ENCODE data around the gene ERC1.

DNA sequence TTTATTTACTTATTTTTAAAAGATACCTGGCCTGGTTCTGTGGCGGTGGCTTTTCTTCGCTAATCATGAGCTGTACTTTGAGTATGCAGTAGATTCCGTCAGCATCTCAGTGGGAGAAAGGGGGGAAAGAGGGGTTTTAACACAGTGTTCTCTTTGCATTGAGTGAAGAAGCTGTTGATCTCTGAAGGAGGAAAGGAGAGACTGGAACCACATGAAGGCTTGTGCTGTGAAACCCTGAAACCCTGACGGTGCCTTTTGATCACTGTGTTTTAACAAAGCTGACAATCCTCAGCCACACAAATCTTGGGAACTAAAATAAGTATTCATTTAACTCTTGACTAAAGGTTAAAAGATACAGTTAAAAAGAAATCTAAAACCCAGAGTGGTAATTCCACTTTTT, 353.2 kb downstream of the ERC1 start:
- TF ChIP-seq, protein P1, sequence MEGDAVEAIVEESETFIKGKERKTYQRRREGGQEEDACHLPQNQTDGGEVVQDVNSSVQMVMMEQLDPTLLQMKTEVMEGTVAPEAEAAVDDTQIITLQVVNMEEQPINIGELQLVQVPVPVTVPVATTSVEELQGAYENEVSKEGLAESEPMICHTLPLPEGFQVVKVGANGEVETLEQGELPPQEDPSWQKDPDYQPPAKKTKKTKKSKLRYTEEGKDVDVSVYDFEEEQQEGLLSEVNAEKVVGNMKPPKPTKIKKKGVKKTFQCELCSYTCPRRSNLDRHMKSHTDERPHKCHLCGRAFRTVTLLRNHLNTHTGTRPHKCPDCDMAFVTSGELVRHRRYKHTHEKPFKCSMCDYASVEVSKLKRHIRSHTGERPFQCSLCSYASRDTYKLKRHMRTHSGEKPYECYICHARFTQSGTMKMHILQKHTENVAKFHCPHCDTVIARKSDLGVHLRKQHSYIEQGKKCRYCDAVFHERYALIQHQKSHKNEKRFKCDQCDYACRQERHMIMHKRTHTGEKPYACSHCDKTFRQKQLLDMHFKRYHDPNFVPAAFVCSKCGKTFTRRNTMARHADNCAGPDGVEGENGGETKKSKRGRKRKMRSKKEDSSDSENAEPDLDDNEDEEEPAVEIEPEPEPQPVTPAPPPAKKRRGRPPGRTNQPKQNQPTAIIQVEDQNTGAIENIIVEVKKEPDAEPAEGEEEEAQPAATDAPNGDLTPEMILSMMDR (IDR thresholded peaks at IDR 0.05), result no peak
- TF ChIP-seq POLR2A (IDR thresholded peaks at IDR 0.05), result no peak
